ENCODE results near the gene LRRC45. TPM values are rescaled to one million over a fixed set of nuclear protein-coding genes. Genes with fewer than 3 reads are reported as not detected.

LRRC45 gene
- total and polyA plus RNA-seq, 2 of the 4 experiments (the other 2 are of a cell fraction), result 7.2 to 10.2 TPM

GRCh38 chr17:81983011-81983638 lies 40.0 kb upstream of the LRRC45 start:
- Histone ChIP-seq H4K20me1 (ENCODE audit: insufficient read depth, low read length) (no peaks in the 10 kb centered on the region), H3K4ac (ENCODE audit: low read depth, low read length) (no peak overlapping the region), H3K36me3 (ENCODE audit: control insufficient read depth, insufficient read depth, low read length) (peaks cover 36% of the 10 kb centered on the region), H2AK9ac (replicated peaks; ENCODE audit: low read depth, low read length, poor library complexity) (no peak overlapping the region), H3K23ac (ENCODE audit: low read depth, low read length) (no peak overlapping the region), H3K9me1 (ENCODE audit: insufficient read depth, low read length) (peaks cover 7% of the 10 kb centered on the region), H3K27me3 (ENCODE audit: control insufficient read depth, insufficient read depth, low read length) (no peaks in the 10 kb centered on the region), H2AK5ac (ENCODE audit: low read depth, low read length) (no peak overlapping the region), H3K9ac (ENCODE audit: low read depth, low read length) (no peak overlapping the region), H2AFZ (replicated peaks; ENCODE audit: low read length, poor library complexity) (no peak overlapping the region), H3K79me1 (ENCODE audit: low read depth in 1 of 2, low read length in 2 of 2) (peaks cover 10 to 20% of the 10 kb centered on the region in 2 experiments; a peak in 3 of 4 replicates), H3K27ac (ENCODE audit: insufficient read depth, low read length) (no peak overlapping the region), H4K8ac (ENCODE audit: low read depth in 2 of 2, low read length in 2 of 2) (no peak overlapping the region), H2BK20ac (ENCODE audit: low read depth, low read length) (no peak overlapping the region), H2BK120ac (ENCODE audit: low read depth, low read length) (no peak overlapping the region), H3K9me3 (ENCODE audit: control insufficient read depth, insufficient read depth, low read length) (no peaks in the 10 kb centered on the region), H3K18ac (ENCODE audit: low read depth, low read length) (no peak overlapping the region), H3K4me3 (ENCODE audit: insufficient read depth, low read depth, low read length) (no peak overlapping the region), H3K14ac (replicated peaks; ENCODE audit: low read depth, low read length) (no peak overlapping the region), H3K4me1 (ENCODE audit: control insufficient read depth, insufficient read depth, low read length) (no peaks in the 10 kb centered on the region), H3K4me2 (ENCODE audit: low read depth, low read length) (no peak overlapping the region), H3K56ac (ENCODE audit: extremely low read depth, insufficient read depth, low read length) (no peak overlapping the region), H2BK15ac (ENCODE audit: low read depth, low read length) (no peak overlapping the region), H4K5ac (ENCODE audit: low read depth, low read length) (no peak overlapping the region), H4K91ac (ENCODE audit: insufficient read depth, low read depth, low read length) (no peak overlapping the region), H2BK5ac (ENCODE audit: low read depth, low read length, poor library complexity, severe bottlenecking) (no peak overlapping the region)
- in situ Hi-C loops (cut with MboI; ENCODE audit: low sequenced_read_pairs) (no loop called here), intact Hi-C loops (cut with micrococcal nuclease) (no loop called here), dilution Hi-C loops (cut with HindIII; ENCODE audit: low sequenced_read_pairs, unreplicated experiment) (no loop called here)
- ATAC-seq (ENCODE audit: low read depth) (no peak), DNase-seq (no peak)
- TF ChIP-seq MAZ (IDR thresholded peaks at IDR 0.05; ENCODE audit: borderline replicate concordance, low read depth, low read length) (no peak), BHLHE40 (IDR thresholded peaks at IDR 0.05; ENCODE audit: low read depth, low read length) (no peak), RAD21 (IDR thresholded peaks at IDR 0.05; ENCODE audit: low read length) (no peak), NFE2L2 (IDR thresholded peaks at IDR 0.05; ENCODE audit: low read depth, low read length) (no peak), RCOR1 (IDR thresholded peaks at IDR 0.05; ENCODE audit: insufficient replicate concordance, low read length) (no peak), SMC3 (IDR thresholded peaks at IDR 0.05; ENCODE audit: low read depth, low read length) (no peak)
- 97% methylated on average over 13 of the region's 35 CpGs; no CpG with 5 or more reads in 1 of the 2 experiments for WGBS, 2 experiments (ENCODE audit: extremely low coverage in 2 of 2, insufficient read length in 1 of 2)
- CTCF ChIA-PET, result no interaction called here
- POLR2A ChIA-PET (ENCODE audit: unreplicated experiment), result no interaction called here
- BruUV-seq (replicated peaks), result no TSS peak

Measured in IMR-90 (cell line).